Activated naive CD4-positive, alpha-beta T cell treated with anti-CD3 and anti-CD28 coated beads, Interleukin-2, amount 50 U/mL, for 72 hours (primary cell): ENCODE results near the gene ITFG1. TPM values are rescaled to one million over a fixed set of nuclear protein-coding genes. Genes with fewer than 3 reads are reported as not detected.

Experiments
- total RNA-seq, 2 donors: library from RNA; stranded (reverse); gene quantifications; one replicate each; pipeline ENCODE4 v1.2.3, GENCODE V29; 2022

ITFG1 gene
- total RNA-seq, 2 donors from 2014 or later: 14.1 to 15.9 TPM

Other genes starting within 250 kb of the ITFG1 start
- gene PHKB, start 268 bp upstream of the ITFG1 start, total RNA-seq: 10 to 100 TPM; 22.4 to 28.6 TPM